HG03521 (cell line): ENCODE results near the gene USF2.

ENCODE experiments used
- ATAC-seq: cut with Tn5 transposase; IDR thresholded peaks from one replicate; pipeline ENCODE4 v1.9.1; 2021; ENCODE audit warnings: mild to moderate bottlenecking, moderate library complexity; ENCODE audit not compliant: unreplicated experiment

USF2 gene

DNA sequence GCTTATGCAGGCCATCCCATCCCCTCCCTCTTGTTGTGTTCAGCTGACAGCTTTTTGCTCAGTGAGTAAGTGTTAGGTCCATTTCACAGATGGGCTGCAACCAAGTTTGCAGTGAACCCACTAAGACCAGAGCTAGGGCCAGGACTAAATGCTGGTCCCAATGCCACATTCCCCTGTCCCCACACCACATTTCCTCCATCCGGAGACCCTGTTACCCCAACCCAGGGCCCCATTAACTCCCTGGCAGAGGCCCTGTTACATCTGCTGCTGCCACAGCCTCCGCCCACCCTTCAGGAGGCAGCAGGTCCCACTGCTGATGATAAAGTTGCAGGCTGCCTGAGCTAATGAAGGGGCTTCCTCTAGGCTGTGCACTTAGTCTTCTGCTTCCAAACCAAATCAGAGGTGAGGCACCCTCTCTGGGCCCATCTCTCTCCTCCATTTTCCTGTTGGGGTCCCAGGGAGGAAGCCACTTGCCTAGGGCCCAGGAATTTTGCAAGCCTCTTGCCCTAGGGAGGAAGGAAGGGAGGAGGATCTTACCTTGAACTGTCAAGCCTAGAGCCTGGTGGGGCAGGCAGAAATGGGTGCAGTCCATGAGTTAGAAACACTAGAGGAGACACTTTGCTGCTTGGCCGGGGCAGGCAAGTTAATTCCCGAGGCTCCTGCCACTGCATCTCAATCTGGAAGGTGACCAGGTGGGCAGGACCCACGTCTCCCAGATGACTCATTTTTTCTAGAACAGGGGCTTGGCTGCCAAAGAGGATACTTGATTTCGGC is 3.4 kb upstream of the USF2 start:
- no peak for ATAC-seq

DNA sequence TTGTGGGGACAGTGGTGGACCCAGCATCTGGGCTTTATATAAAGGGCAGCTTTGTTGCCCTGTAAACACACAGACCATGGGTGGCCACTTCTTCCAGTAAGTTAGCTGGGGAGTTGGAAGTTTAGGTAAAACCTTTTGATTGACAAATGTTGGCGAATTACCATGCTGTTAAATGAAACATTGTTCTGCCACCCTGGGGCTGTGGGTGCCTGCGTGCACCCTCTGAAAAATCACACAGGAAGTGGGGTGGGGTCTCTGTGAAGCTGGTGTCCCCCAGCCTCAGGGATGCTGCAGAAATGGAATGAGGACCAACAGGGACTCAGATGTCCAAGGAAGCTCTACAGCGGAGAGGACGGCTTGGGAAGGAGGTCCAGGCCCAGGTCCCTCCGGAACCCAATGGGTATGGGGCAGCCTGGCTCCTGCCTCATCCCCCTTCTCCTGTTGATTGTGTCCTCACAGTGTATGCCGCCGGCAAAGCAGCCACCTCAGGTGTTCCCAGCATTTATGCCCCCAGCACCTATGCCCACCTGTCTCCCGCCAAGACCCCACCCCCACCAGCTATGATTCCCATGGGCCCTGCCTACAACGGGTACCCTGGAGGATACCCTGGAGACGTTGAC is 2.8 kb upstream of the USF2 start:
- no peak for ATAC-seq

DNA sequence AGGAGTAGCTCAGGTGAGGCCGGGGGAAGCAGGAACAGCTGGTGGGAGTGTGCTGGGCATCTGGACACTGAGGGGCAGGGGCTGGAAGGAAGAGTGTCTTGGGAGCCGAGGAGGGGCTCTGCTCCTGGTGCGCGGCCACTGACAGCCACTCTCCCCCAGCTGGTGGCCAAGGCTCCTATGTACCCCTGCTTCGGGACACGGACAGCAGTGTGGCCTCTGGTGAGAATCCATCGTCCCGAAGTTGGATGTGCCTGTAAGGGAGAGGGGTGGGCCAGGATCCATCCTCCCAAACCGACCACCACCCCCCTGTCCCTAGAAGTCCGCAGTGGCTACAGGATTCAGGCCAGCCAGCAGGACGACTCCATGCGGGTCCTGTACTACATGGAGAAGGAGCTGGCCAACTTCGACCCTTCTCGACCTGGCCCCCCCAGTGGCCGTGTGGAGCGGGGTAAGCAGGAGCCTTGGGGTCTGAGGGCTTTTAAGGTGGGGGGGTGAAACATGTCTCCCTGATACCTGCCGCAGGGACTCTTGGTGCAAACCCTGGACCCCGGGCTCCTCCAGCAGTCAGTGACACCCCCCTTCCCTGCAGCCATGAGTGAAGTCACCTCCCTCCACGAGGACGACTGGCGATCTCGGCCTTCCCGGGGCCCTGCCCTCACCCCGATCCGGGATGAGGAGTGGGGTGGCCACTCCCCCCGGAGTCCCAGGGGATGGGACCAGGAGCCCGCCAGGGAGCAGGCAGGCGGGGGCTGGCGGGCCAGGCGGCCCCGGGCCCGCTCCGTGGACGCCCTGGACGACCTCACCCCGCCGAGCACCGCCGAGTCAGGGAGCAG is 2.0 kb upstream of the USF2 start:
- no peak for ATAC-seq

DNA sequence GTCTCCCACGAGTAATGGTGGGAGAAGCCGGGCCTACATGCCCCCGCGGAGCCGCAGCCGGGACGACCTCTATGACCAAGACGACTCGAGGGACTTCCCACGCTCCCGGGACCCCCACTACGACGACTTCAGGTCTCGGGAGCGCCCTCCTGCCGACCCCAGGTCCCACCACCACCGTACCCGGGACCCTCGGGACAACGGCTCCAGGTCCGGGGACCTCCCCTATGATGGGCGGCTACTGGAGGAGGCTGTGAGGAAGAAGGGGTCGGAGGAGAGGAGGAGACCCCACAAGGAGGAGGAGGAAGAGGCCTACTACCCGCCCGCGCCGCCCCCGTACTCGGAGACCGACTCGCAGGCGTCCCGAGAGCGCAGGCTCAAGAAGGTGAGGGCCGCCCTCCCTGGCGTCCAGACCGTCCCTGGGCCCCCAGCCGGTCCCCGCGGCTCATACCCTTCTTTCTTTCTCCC is 1.4 kb upstream of the USF2 start:
- ATAC-seq, result no peak

DNA sequence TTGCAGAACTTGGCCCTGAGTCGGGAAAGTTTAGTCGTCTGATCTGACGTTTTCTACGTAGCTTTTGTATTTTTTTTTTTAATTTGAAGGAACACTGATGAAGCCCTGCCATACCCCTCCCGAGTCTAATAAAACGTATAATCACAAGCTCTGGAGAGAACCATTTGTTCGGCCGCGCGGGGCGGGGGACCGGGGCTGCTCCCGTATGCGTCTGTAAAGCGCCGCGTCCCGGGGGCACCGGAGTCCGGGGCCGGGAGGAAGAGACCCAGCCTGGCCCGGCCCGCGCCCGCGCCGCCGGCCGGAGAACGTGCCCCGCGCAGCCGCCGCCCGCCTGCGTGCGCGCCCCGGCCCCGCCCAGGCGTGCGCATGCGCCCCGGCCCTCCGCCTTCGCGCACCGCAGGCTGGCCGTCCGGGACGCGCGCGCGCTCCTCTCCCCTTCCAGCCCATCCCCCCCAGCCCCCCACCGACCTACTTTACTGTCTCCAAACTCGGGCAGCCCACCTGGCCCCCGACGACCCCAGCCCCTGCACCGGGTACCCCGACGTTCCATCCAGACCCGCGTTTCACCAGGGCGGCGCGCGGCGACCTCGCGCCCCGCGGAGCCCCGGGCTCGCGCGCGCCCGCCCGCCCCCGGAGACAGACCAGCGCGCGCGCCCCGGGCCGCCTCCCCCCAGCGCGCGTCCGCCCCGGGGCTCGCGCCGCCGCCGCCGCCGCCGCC is 785 bp upstream of the USF2 start:
- peak; percentile 52 for ATAC-seq

DNA sequence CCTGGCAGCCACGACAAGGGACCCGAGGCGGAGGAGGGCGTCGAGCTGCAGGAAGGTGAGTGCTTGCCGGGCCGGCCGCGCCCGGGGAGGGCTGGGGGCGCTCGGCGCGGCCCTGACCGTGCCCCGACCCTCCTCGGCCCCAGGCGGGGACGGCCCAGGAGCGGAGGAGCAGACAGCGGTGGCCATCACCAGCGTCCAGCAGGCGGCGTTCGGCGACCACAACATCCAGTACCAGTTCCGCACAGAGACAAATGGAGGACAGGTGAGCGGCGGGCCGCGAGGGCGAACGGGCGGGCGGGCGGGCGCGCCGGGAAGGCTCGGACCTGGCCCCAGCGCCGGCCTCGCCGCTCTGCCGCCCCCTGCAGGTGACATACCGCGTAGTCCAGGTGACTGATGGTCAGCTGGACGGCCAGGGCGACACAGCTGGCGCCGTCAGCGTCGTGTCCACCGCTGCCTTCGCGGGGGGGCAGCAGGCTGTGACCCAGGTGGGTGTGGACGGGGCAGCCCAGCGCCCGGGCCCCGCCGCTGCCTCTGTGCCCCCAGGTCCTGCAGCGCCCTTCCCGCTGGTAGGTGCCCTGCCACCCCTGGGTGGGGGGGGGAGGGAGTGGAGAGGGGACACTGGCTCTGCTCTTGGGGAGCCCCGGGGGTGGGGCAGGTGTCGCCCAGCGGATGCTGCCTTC is 816 bp downstream of the USF2 start:
- ATAC-seq, result peak; percentile 36

DNA sequence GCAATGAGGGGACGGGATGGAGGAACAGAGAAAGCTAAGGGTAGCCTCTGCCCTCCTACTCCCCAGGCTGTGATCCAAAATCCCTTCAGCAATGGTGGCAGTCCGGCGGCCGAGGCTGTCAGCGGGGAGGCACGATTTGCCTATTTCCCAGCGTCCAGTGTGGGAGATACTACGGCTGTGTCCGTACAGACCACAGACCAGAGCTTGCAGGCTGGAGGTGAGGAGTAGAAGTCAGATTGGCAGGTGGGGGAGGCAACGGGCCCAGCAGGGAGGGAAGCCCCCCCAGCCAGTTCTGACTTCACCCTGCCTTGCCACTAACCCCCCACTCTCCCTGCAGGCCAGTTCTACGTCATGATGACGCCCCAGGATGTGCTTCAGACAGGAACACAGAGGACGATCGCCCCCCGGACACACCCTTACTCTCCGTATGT is 1.6 kb downstream of the USF2 start:
- no peak for ATAC-seq

DNA sequence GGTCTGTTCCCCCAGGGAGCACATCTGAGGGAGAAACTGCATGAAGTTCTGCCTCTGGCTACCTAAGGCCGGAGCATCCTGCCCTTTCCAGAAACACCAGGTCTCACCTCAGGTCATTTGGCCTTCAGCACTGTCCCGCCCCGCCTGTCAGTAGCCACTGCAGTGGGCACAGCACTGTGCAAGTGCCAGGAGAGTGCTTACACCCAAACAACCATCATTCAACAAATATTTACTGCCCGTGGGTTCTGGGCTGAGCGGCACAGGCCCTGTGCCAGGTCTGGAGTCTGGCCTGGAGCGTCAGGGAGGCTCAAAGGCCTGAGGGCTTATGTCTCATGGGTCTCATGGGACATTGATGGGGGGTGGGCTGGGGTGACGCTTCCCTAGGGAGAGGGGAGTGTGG is 2.8 kb downstream of the USF2 start:
- no peak for ATAC-seq

DNA sequence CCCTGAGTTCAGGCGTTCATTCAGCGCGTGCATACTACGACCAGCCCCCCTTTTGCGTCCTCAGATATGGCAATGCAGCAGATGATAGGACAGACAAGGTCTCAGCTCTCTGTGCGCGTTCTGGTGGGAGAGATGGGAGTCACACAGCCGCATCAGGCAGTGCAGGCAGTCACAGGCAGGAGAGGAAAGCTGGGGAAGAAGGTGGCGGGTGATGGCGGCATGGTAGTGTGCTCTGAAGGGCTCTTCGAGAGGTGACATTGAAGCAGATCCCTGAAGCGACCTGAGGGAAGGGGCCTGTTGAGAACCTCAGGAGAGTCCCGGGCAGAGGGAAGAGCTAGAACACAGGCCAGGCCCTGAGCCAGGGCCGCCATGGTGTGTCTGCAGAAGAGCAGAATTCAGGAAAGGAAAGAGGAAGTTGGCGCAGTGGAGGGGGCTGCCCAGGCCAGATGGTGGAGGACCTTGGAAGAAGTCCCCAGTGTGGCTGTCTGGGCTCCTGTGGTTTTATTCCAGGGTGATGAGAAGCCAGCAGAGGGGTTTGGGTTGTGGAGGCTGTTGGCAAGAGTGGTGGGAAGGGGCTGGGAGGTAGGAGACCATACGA is 3.5 kb downstream of the USF2 start:
- no peak for ATAC-seq

DNA sequence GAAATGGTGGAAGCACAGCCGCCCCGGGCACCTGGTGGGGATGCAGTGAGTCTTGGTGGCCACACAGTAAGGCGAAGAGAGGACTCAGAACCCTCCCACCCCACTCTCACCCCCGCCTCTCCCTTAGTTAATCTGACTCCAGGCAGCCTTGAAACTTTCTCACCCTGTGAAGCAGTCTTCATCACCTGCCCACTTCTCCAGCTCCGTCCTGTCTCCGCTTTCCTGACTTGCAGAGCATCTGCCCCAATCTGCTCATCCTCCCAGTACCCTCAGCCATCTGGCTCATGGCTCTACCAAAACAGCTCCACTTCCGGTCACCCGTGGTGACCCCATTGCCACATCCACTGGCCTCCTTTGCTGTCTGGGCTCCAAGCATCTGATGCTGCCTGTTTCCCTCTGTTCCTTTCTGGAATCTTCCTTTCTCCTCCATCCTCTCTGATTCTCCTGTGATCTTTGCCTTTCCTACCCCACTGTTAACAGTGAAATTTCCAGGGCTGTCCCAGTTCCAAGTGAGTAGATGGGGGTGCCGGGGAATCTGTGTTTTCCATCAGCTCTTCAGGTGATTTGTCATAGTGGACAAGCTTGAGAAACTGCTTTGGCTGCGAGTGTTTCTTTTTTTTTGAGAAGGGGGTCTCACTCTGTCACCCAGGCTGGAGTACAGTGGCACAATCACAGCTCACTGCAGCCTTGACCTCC is 4.3 kb downstream of the USF2 start:
- ATAC-seq, result no peak

DNA sequence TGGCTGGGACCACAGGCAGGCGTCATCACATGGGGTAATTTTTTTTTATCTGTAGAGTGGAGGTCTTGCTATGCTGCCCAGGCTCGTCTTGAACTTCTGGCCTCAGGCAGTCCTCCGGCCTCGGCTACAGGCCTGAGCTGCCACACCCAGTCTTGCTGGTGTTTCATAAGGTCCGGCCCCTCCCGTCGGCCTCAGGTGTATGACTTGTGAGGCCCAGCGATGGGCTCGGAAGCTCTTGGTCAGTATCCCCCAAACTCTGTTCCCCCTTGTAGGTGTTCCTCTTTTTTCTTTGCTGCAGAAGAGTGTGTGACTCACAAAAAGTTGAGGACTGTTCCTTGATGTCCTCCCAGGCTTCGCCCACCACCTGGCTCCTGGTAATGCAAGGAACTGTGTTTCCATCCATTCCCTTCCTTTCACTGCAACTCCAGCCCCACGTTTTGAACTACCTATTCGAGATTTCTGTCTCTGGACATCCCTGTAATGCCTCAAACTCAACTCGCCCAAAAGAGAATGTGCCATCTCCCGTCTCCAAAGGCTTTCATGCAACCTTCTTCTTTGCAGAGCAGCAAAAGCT is 5.0 kb downstream of the USF2 start:
- no peak for ATAC-seq

DNA sequence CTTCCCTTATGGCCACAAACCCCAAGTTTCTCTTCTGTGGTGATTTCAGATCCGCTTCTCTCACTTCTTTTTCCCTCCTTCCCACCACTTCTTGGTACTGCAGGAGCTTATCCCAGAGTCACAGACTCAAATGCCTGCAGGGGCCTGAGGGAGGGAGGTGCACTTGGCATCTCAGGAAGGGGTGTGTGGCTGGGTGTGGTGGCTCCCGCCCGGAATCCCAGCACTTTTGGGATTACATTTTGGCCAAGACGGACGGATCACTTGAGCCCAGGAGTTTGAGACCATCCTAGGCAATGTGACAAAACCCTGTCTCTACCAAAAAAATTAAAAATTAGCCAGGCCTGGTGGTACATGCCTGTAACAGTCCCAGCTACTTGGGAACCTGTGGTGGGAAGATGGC is 5.6 kb downstream of the USF2 start:
- ATAC-seq, result no peak

DNA sequence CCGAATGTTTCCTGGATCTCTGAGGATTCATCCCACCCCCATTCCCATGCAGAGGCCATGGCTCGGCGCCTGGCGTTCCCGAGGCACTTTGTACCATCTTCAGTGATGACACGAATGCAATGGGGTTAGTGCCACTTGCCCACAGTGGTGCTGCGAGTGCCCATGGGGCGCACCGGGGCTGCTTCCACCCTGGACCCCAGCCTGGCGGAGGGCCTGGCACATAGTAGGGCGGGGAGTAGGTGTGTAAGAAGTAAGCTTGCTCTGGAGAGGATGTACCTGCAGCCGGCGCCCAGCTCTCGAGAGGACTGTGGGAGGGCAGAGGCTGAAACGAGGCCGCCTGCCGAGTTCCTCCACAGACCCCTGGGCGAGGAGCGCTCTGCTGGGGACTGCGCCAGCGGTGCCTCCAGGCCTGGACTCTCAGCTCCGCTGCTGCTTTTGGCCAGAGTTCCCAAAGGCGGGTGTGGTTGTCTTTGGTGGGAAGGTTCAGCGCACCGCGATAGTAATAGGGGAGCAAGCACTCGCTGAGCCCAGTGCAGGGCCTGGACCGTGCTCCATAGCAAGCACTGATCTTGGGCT is 8.0 kb downstream of the USF2 start:
- ATAC-seq, result no peak

DNA sequence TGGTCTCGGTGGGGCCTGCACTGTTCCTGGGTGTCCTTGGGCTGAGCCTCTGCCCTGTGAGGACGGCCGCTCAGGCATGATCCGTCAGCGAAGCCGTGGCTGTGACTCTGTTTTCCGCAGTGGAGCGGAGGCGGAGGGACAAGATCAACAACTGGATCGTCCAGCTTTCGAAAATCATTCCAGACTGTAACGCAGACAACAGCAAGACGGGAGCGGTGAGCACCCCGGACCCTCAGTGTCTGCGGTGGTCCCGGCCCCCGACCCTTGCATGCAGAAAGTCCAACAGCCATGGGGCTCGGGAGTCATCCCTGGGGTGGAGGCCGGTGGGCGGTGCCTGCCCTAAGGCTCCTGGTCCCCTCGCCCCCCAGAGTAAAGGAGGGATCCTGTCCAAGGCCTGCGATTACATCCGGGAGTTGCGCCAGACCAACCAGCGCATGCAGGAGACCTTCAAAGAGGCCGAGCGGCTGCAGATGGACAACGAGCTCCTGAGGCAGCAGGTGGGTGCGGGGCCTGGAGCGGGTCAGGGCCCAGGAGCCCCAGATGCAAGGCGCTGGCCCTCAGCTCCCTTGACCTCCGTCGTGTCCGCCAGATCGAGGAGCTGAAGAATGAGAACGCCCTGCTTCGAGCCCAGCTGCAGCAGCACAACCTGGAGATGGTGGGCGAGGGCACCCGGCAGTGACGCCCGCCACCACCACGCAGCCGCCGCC is 10.0 kb downstream of the USF2 start:
- ATAC-seq, result no peak

DNA sequence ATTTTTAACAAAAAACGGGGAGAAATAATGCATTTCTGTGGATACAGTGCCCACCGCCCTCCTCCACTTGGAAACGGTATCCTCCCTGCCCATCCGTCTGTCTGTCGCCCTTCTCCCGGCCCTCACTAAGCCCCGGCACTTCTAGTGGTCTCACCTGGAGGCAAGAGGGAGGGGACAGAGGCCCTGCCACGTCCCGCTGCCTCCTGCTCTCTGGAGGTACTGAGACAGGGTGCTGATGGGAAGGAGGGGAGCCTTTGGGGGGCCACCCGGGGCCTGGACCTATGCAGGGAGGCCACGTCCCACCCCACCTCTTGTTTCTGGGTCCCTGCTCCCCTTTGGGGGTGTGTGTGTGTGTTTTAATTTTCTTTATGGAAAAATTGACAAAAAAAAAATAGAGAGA is 10.6 kb downstream of the USF2 start:
- no peak for ATAC-seq

DNA sequence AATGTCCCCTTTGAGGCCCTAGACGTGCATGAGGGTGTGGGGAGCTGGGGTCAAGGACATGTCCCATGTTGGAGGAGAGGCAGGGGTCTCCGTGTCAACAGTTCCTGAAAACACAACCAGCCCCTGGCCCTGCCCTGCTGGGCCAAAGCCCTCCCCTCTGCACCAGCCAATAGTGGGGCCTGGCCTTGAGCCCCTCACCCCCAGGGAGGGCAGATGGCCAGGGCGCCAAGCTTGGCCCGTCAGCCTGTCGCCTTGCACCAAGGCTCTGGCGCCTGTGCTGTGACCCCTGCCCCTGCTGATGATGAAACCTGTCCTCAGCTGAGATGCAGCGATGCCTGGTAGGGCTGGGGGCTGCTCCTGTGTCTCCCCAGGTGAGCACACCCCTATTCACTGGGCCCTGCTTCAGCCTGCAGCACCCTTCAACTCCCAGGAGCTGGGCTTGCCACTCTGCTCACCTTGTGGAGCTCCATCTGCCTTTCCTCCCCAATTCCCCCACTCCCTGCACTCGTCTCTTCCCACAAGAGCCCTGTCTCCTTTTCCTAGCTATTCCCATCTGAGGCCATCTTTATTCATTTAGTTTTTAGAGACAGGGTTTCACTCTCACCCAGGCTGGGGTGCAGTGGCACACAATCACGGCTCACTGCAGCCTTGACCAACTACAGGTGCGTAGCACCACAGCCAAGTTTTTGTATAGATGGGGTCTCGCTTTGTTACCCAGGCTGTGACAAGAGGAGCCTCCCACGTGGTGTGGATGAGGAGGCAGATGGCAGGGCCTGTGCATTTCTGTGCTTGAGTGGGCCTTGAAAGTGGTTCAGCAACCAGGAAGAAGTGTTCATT is 11.4 kb downstream of the USF2 start:
- ATAC-seq, result no peak

DNA sequence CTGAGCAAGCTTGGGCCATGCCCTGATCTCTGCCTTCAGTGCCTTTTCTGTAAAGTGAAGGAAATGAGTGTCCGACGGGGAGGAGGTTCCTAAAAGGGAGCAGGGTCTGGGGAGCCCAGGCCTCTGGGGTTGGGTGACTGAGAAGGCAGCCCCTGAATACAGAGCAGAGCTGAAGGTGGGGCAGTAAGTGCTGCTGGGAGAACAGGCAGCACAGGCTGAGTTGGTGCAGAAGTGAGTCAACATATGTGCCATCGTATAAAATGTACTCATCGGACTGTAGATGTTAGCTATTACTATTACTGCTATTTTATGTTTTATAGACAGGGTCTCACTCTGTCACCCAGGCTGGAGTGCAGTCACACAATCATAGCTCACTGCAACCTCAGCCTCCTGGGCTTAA is 12.5 kb downstream of the USF2 start:
- ATAC-seq, result no peak
